ENCODE measurements around the gene NACAD.

NACAD gene

DNA sequence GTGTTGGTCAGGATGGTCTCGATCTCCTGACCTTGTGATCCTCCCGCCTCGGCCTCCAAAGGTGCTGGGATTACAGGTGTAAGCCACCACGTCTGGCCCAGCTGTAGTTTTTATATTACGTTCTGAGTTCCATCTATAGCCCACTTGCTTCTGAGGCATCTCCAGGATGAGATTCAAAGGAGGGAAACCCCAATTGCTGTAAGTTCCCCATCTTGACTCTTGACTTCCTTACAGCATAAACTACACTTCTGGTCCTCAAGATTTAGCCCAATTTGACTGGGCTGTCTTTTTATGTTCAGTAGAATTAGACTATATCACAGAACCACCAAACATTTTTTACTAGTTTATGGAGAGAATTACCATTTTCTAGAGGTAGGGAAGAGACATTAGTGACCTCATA, 44.4 kb downstream of the NACAD start:
- ChIA-PET POLR2A (no interaction called here), CTCF (no interaction called here)
- Histone ChIP-seq H3K4me3 (ENCODE audit: low read depth, low read length) (no peak overlapping the region), H3K27ac (ENCODE audit: extremely low read depth, low read depth, low read length) (no peak overlapping the region), H3K36me3 (ENCODE audit: control insufficient read depth in 2 of 2, insufficient read depth in 1 of 2, low read length in 2 of 2) (peaks cover 6 to 19% of the 10 kb centered on the region in 2 experiments), H3K4me1 (ENCODE audit: control insufficient read depth, insufficient read depth, low read length) (no peaks in the 10 kb centered on the region), H3K9me3 (ENCODE audit: control insufficient read depth, insufficient read depth, low read depth, low read length) (no peaks in the 10 kb centered on the region)
- no peak for TF ChIP-seq ZNF510 (tag by site-specific recombination; IDR thresholded peaks at IDR 0.05; ENCODE audit: insufficient replicate concordance)
- no peak for TF ChIP-seq BCL11A (tag by site-specific recombination; IDR thresholded peaks at IDR 0.05; ENCODE audit: low read depth)
- no peak for TF ChIP-seq ZBTB6 (tag by site-specific recombination; IDR thresholded peaks at IDR 0.05)

DNA sequence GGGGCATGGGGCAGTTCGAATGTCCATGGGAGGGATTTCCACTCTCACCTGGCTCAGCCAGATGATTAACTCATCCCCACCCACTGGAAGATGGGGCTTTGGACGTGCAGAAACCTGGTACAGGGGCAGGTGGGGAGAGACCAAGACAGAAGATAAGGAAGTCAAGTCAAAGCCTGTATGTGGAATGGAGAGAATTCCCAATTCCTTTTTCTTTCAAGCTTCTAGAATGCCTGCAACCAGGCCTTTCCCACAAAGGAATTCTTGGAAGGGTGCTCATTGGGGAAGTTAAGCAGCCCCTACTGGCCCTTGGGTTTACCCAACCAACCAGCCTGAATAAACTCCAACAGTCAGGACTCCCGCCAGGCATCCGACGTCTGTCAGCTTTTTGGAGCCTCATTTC, 49.7 kb downstream of the NACAD start:
- Histone ChIP-seq H3K4me1 (ENCODE audit: control insufficient read depth, insufficient read depth, low read length) (no peaks in the 10 kb centered on the region), H3K4me3 (ENCODE audit: low read depth, low read length) (no peak overlapping the region), H3K27ac (ENCODE audit: extremely low read depth, low read depth, low read length) (no peak overlapping the region), H3K36me3 (ENCODE audit: control insufficient read depth in 2 of 2, insufficient read depth in 1 of 2, low read length in 2 of 2) (peaks cover 16 to 22% of the 10 kb centered on the region in 2 experiments), H3K9me3 (ENCODE audit: control insufficient read depth, insufficient read depth, low read depth, low read length) (no peaks in the 10 kb centered on the region)
- POLR2A ChIA-PET, result no interaction called here
- TF ChIP-seq ZXDB (tag by site-specific recombination; IDR thresholded peaks at IDR 0.05), result no peak
- TF ChIP-seq MZF1 (tag by site-specific recombination; IDR thresholded peaks at IDR 0.05; ENCODE audit: borderline replicate concordance), result no peak
- TF ChIP-seq ELK4 (IDR thresholded peaks at IDR 0.05; ENCODE audit: borderline replicate concordance, low read depth, low read length), result no peak
- no peak for TF ChIP-seq ZNF837 (tag by site-specific recombination; IDR thresholded peaks at IDR 0.05)
- TF ChIP-seq PRDM1 (tag by site-specific recombination; IDR thresholded peaks at IDR 0.05), result no peak
- TF ChIP-seq ZBTB44 (tag by site-specific recombination; IDR thresholded peaks at IDR 0.05), result no peak
- TF ChIP-seq ZNF426 (tag by site-specific recombination; IDR thresholded peaks at IDR 0.05), result no peak
- no peak for TF ChIP-seq ZNF10 (tag by site-specific recombination; IDR thresholded peaks at IDR 0.05)
- TF ChIP-seq ZNF416 (tag by site-specific recombination; IDR thresholded peaks at IDR 0.05), result no peak
- TF ChIP-seq ZNF18 (tag by site-specific recombination; IDR thresholded peaks at IDR 0.05), result no peak
- TF ChIP-seq ZNF37A (tag by site-specific recombination; IDR thresholded peaks at IDR 0.05), result no peak
- TF ChIP-seq, protein P1, sequence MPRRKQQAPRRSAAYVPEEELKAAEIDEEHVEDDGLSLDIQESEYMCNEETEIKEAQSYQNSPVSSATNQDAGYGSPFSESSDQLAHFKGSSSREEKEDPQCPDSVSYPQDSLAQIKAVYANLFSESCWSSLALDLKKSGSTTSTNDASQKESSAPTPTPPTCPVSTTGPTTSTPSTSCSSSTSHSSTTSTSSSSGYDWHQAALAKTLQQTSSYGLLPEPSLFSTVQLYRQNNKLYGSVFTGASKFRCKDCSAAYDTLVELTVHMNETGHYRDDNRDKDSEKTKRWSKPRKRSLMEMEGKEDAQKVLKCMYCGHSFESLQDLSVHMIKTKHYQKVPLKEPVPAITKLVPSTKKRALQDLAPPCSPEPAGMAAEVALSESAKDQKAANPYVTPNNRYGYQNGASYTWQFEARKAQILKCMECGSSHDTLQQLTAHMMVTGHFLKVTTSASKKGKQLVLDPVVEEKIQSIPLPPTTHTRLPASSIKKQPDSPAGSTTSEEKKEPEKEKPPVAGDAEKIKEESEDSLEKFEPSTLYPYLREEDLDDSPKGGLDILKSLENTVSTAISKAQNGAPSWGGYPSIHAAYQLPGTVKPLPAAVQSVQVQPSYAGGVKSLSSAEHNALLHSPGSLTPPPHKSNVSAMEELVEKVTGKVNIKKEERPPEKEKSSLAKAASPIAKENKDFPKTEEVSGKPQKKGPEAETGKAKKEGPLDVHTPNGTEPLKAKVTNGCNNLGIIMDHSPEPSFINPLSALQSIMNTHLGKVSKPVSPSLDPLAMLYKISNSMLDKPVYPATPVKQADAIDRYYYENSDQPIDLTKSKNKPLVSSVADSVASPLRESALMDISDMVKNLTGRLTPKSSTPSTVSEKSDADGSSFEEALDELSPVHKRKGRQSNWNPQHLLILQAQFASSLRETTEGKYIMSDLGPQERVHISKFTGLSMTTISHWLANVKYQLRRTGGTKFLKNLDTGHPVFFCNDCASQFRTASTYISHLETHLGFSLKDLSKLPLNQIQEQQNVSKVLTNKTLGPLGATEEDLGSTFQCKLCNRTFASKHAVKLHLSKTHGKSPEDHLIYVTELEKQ (tag by site-specific recombination; IDR thresholded peaks at IDR 0.05; ENCODE audit: borderline replicate concordance), result no peak
- TF ChIP-seq ZNF292 (tag by site-specific recombination; IDR thresholded peaks at IDR 0.05; ENCODE audit: borderline replicate concordance, low read depth), result no peak
- TF ChIP-seq ZNF548 (tag by site-specific recombination; IDR thresholded peaks at IDR 0.05), result no peak
- TF ChIP-seq, protein P2, sequence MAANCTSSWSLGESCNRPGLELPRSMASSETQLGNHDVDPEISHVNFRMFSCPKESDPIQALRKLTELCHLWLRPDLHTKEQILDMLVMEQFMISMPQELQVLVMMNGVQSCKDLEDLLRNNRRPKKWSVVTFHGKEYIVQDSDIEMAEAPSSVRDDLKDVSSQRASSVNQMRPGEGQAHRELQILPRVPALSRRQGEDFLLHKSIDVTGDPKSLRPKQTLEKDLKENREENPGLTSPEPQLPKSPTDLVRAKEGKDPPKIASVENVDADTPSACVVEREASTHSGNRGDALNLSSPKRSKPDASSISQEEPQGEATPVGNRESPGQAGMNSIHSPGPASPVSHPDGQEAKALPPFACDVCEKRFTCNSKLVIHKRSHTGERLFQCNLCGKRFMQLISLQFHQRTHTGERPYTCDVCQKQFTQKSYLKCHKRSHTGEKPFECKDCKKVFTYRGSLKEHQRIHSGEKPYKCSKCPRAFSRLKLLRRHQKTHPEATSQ (tag by site-specific recombination; IDR thresholded peaks at IDR 0.05), result no peak
- no peak for TF ChIP-seq ZNF639 (tag by site-specific recombination; IDR thresholded peaks at IDR 0.05)
- TF ChIP-seq WT1 (tag by site-specific recombination; IDR thresholded peaks at IDR 0.05), result no peak
- no peak for TF ChIP-seq SETDB1 (IDR thresholded peaks at IDR 0.05; ENCODE audit: insufficient read length, low read length)
- no peak for TF ChIP-seq SP7 (tag by site-specific recombination; IDR thresholded peaks at IDR 0.05)
- CTCF ChIA-PET, result interaction anchor here (1.5 kb wide), 1 partner anchor 96 kb away, joined by 3 read pairs; no protein-coding TSS in a partner anchor

Measured in HEK293 (cell line).